HG02798 (cell line): ENCODE data around the gene MALRD1.
"Not testable (repeated sequence)": the region's sequence is repeated elsewhere in the genome, so short reads cannot be mapped to it uniquely, and the experiment has no call there.

Experiments
- ATAC-seq: cut with Tn5 transposase; IDR thresholded peaks from one replicate; pipeline ENCODE4 v1.9.1; 2021; ENCODE audit warnings: mild to moderate bottlenecking; ENCODE audit not compliant: unreplicated experiment, poor library complexity

The MALRD1 gene

GRCh38 chr10:19688344-19688743 lies 639.7 kb downstream of the MALRD1 start:
- no peak for ATAC-seq

DNA sequence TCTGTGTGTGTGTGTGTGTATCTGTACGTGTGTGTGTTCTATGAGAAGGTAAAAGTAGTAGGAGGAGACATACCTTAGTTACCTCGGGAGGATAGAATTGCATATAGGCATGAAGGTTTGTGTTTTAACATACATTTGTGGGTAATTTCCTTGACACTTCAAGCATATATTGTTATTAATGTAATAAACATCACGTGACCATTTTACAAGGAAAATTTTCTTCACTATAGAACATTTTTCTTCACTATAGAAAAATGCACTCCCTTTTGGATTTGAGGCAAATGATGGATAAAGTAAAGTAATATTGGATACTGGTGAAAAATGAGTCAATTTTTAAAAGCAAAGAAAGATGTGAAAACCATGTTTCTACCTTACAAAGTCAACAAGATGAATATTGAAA lies 640.6 kb downstream of the MALRD1 start:
- no peak for ATAC-seq

- ATAC-seq = no peak
Measured at GRCh38 chr10:19699299-19699698, 650.7 kb downstream of the MALRD1 start.

GRCh38 chr10:19701427-19702052 lies 652.9 kb downstream of the MALRD1 start:
- no peak for ATAC-seq

GRCh38 chr10:19702215-19702614 lies 653.6 kb downstream of the MALRD1 start:
- ATAC-seq = no peak

DNA sequence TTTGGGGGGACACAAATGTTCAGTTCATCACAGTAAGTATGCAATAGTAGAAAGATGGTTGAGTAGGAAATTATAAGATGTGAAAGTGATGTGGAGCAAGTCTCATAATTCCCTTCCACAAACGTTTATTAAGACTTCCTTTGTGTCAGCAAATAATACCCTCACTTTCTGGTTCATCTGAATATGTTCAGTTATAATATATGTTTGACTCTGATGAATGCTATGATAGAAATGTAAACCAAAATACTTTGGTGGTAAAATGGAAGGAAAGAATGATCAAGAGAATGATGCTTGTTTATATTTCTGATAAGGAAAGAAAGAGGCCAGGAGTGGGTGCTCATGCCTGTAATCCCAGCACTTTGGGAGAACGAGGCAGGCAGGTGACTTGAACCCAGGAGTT lies 655.9 kb downstream of the MALRD1 start:
- no peak for ATAC-seq

GRCh38 chr10:19705250-19705649 lies 656.6 kb downstream of the MALRD1 start:
- no peak for ATAC-seq

GRCh38 chr10:19706904-19707303 lies 658.3 kb downstream of the MALRD1 start:
- ATAC-seq = no peak

DNA sequence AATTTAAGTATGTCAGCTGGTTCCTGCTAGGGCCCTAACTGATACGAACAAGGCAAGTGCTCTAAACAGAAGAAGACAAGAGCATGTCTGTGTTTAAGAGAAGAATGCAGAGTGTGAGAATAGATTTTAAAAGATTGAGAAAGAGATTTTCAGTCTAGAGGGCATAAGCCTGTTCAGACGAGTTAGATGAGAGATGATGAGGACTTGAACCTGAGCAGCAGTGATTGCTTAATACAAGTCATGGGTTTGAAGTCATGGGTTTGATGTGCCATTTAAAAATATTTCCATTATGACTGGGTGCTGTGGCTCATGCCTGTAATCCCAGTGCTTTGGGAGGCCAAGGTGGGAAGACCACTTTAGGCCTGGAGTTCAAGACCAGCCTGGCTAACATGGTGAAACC lies 658.8 kb downstream of the MALRD1 start:
- ATAC-seq = no peak

DNA sequence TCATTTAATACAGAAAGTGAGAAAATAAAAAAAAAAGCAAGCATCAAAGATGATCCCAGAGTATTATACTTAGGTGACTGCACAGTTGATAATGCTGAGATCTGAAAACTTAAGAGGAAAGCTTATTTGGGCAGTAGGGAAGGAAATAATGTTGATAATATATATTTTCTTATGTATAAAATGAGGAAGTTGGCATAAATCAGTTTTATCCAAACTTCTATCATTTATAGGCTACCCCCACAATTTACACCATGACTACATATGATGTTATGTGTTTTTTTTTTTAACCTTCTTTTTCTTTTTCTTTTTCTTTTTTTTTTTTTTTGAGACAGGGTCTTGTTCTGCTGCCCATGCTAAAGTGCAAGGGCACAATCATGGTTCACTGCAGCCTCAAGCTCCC lies 659.4 kb downstream of the MALRD1 start:
- ATAC-seq = no peak

GRCh38 chr10:19710600-19710999 lies 662.0 kb downstream of the MALRD1 start:
- ATAC-seq = no peak

- ATAC-seq = no peak
Measured at GRCh38 chr10:19713159-19713558, 664.6 kb downstream of the MALRD1 start.

GRCh38 chr10:19713800-19714525 lies 665.4 kb downstream of the MALRD1 start:
- ATAC-seq = no peak

DNA sequence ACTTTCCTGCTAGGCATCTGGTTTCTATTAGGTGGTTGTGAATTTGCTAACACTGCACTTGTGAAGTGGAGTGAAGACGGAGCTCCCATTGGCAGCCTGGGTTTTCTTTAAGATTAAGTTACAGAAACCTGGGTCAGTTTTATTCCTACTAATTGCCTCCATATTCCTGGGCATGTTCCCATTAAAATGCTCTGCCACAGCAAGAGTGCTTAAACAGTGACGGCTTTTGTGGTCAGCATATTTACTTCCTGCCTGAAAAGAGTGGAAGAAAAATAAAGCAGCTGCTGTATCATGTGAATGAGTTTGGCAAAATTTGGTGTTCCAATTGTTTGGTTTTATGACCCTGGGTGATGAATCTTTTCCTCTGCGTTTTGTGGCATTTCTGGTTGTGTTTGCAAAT lies 670.7 kb downstream of the MALRD1 start:
- ATAC-seq = no peak

GRCh38 chr10:19724287-19724686 lies 675.7 kb downstream of the MALRD1 start:
- ATAC-seq = no peak

DNA sequence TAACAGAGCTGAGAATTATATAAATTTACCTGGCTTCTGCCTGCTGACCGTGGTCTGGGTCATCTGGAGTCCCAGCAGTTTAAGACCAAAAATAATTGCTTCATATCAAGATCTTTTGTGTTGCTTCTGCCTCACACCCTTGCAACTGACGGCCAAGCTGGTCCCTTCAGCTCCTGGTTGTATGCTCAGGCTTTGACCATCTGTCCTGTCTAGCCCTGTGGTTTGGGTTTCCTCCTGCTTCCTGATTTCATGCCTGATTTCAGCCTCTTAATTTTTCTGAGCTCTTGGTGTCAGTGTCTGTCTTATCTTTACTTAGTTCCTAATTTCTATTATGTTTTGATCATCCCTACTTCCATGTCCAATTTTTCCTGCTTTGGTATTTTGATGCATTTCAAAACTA lies 679.8 kb downstream of the MALRD1 start:
- no peak for ATAC-seq

- ATAC-seq = no peak
Measured at GRCh38 chr10:19728964-19729363, 680.4 kb downstream of the MALRD1 start.

GRCh38 chr10:19730167-19730906 lies 681.7 kb downstream of the MALRD1 start:
- ATAC-seq = no peak

DNA sequence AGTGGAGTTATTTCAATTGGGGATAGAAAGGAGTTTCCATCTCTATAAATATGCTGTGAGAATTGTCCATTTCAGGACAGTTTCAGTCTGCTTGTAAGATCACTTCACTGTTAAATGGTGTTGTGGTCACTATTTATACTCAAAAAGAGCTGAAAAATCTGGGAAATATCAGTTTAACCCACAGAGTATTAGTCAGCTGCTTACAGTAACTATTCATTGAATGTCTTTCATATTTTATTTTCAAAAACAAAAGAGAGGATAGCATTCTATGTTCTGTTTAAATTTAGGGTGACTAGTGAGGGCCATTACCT lies 682.3 kb downstream of the MALRD1 start:
- ATAC-seq = no peak

GRCh38 chr10:19731560-19731959 lies 683.0 kb downstream of the MALRD1 start:
- no peak for ATAC-seq

- no peak for ATAC-seq
Measured at GRCh38 chr10:19738440-19738839, 689.8 kb downstream of the MALRD1 start.

- ATAC-seq = not testable (repeated sequence)
Measured at GRCh38 chr10:19739232-19739631, 690.6 kb downstream of the MALRD1 start.
